HFFc6 (cell line): Measurements from ENCODE around the gene A1BG. TPM values are rescaled to one million over a fixed set of nuclear protein-coding genes. Genes with fewer than 3 reads are reported as not detected.
A peak's percentile ranks its signal among the peaks of the same experiment; 100 is the strongest.

Experiments used
- DNase-seq: peaks from one replicate; pipeline ENCODE4 v3.0.0-alpha.2; 2018
- H3K27ac Mint-ChIP-seq: 2 replicates; pipeline ENCODE4 v1.8.0; 2020; ENCODE audit warnings: mild to moderate bottlenecking, mixed read lengths
- H3K27me3 Mint-ChIP-seq: 2 replicates; pipeline ENCODE4 v1.8.0; 2021; ENCODE audit warnings: mild to moderate bottlenecking, moderate library complexity, mixed read lengths; ENCODE audit not compliant: insufficient read depth
- H3K36me3 Mint-ChIP-seq: 2 replicates; pipeline ENCODE4 v1.8.0; 2021; ENCODE audit warnings: low read depth, mixed read lengths
- H3K4me1 Mint-ChIP-seq: 2 replicates; pipeline ENCODE4 v1.8.0; 2020; ENCODE audit warnings: low read depth, mixed read lengths
- H3K4me3 Mint-ChIP-seq: 2 replicates; pipeline ENCODE4 v1.8.0; 2020; ENCODE audit warnings: mild to moderate bottlenecking, moderate library complexity, mixed read lengths
- H3K9me3 Mint-ChIP-seq: 2 replicates; pipeline ENCODE4 v1.8.0; 2020; ENCODE audit warnings: mild to moderate bottlenecking, mixed read lengths
- CTCF ChIP-seq: fragments of 200-600 bp; sonication (generic); IDR thresholded peaks from 2 replicates; pipeline ENCODE4 v1.5.0; 2021; ENCODE audit warnings: antibody characterized with exemption, mild to moderate bottlenecking
- total RNA-seq, 6 experiments: library from RNA; stranded (reverse); fragmentation: NEBNext Ultra II Directional; extraction: Animal tissue kit (Norgen Biotek cat#: 25700); gene quantifications; 2 replicates in 1 of 6; 3 replicates in 5 of 6; pipeline ENCODE4 v1.2.3, GENCODE V29; 2021

The A1BG gene
- total RNA-seq, 6 experiments from 2014 or later = 21.2 to 36.9 (median 25.4) TPM

- no peaks in the 10 kb centered on the region for H3K9me3 Mint-ChIP-seq
- peaks cover 30% of the 10 kb centered on the region for H3K4me1 Mint-ChIP-seq
- H3K27me3 Mint-ChIP-seq = peaks cover 11% of the 10 kb centered on the region
- H3K4me3 Mint-ChIP-seq = peak overlapping the region; percentile 99
- H3K36me3 Mint-ChIP-seq = peaks cover 30% of the 10 kb centered on the region
- TF ChIP-seq CTCF = no peak
- no peak for DNase-seq
- peak overlapping the region; percentile 97 for H3K27ac Mint-ChIP-seq
Observed at GRCh38 chr19:58388175-58388526, 34.9 kb upstream of the A1BG start.

- TF ChIP-seq CTCF = no peak
- H3K4me1 Mint-ChIP-seq = peaks cover 30% of the 10 kb centered on the region
- H3K36me3 Mint-ChIP-seq = peaks cover 30% of the 10 kb centered on the region
- H3K9me3 Mint-ChIP-seq = no peaks in the 10 kb centered on the region
- H3K27me3 Mint-ChIP-seq = peaks cover 11% of the 10 kb centered on the region
- DNase-seq = no peak
- peak overlapping the region; percentile 99 for H3K4me3 Mint-ChIP-seq
- peak overlapping the region; percentile 97 for H3K27ac Mint-ChIP-seq
Observed at GRCh38 chr19:58387338-58388174, 34.3 kb upstream of the A1BG start.

GRCh38 chr19:58386576-58387337 is 33.5 kb upstream of the A1BG start, which contains the start of gene RPS5:
TSS of gene RPS5 (plus strand) at chr19:58387269. CDS start at chr19:58388138, 869 bp downstream.
- 0 out of 2 replicates have a peak, but pooled peaks have one; percentile 5 for TF ChIP-seq CTCF
- peak; percentile 99 for DNase-seq
- Mint-ChIP-seq H3K4me1 (peaks cover 35% of the 10 kb centered on the region), H3K27ac (peak within 1 kb of the TSS; percentile 97), H3K36me3 (peaks cover 30% of the 10 kb centered on the region), H3K4me3 (peak within 1 kb of the TSS; percentile 99), H3K9me3 (no peaks in the 10 kb centered on the region), H3K27me3 (peaks cover 9% of the 10 kb centered on the region)

GRCh38 chr19:58385891-58386575 is 32.7 kb upstream of the A1BG start:
- peaks cover 35% of the 10 kb centered on the region for H3K4me1 Mint-ChIP-seq
- DNase-seq = no peak
- peak overlapping the region; percentile 99 for H3K4me3 Mint-ChIP-seq
- peaks cover 9% of the 10 kb centered on the region for H3K27me3 Mint-ChIP-seq
- H3K36me3 Mint-ChIP-seq = peaks cover 30% of the 10 kb centered on the region
- TF ChIP-seq CTCF = no peak
- H3K9me3 Mint-ChIP-seq = no peaks in the 10 kb centered on the region
- peak overlapping the region; percentile 97 for H3K27ac Mint-ChIP-seq

GRCh38 chr19:58385313-58385890 is 32.1 kb upstream of the A1BG start:
- Mint-ChIP-seq H3K9me3 (no peaks in the 10 kb centered on the region), H3K27me3 (peaks cover 9% of the 10 kb centered on the region), H3K4me3 (peak overlapping the region; percentile 99), H3K4me1 (peaks cover 36% of the 10 kb centered on the region), H3K36me3 (peaks cover 25% of the 10 kb centered on the region), H3K27ac (peak overlapping the region; percentile 97)
- no peak for TF ChIP-seq CTCF
- DNase-seq = no peak
